Stomach smooth muscle (tissue), 2 donors: ENCODE measurements around the gene FAM241A.

Source experiments
- H3K27ac ChIP-seq: one replicate; pipeline ENCODE4 v1.7.0; 2013; ENCODE audit warnings: mild to moderate bottlenecking, low read length, inconsistent platforms
- H3K27me3 ChIP-seq, 2 donors: one replicate each; pipeline ENCODE4 v1.7.0; 2013; ENCODE audit warnings: low read length in 2 of 2; ENCODE audit not compliant: insufficient read depth in 2 of 2, control insufficient read depth in 1 of 2
- H3K36me3 ChIP-seq, 2 donors: one replicate each; pipeline ENCODE4 v1.7.0; 2013; ENCODE audit warnings: low read length in 2 of 2; ENCODE audit not compliant: control insufficient read depth in 2 of 2, insufficient read depth in 2 of 2
- H3K4me1 ChIP-seq: one replicate; pipeline ENCODE4 v1.7.0; 2013; ENCODE audit warnings: low read length; ENCODE audit not compliant: control insufficient read depth, insufficient read depth
- H3K4me3 ChIP-seq, 2 donors: one replicate each; pipeline ENCODE4 v1.7.0; 2013; ENCODE audit warnings: low read length in 2 of 2
- H3K9ac ChIP-seq, 2 donors: one replicate each; pipeline ENCODE4 v1.7.0; 2013; ENCODE audit warnings: low read length in 2 of 2, mild to moderate bottlenecking in 1 of 2
- H3K9me3 ChIP-seq, 2 donors: one replicate each; pipeline ENCODE4 v1.7.0; 2013; ENCODE audit warnings: low read length in 2 of 2; ENCODE audit not compliant: control insufficient read depth in 2 of 2
- donor health status: healthy.
- donor health status: Pancreatic carcinoma.

Gene FAM241A

GRCh38 chr4:112214390-112215264 lies 69.4 kb downstream of the FAM241A start:
- H3K27ac ChIP-seq: no peak overlapping the region
- H3K9me3 ChIP-seq: no peaks in the 10 kb centered on the region
- no peaks in the 10 kb centered on the region for H3K27me3 ChIP-seq

DNA sequence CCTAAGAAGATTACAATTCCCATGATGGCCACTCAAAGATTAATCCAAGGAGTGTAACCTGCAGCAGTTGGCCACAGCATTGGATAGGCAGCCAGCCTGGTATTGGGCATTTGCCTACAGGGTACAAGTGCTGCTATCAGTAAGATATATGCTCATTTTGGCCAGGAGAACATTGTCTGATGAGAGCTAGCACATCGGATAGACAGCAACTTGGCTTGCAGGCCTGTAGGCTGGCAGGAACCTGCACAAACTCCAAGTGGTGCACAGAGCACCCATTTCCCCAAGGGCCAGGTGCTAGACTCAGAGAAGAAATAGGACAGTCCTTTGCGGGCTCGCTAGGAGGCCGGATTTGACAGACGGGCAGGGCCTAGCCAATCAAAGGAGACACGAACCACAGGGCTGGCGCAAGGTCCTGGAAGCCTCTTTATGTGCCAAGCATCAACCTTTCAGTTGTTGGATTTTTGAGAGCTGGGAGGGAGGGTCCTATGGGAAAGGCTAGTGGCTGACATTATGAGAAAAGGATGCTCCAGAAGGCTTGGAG lies 74.6 kb downstream of the FAM241A start:
- Histone ChIP-seq H3K4me1 (no peaks in the 10 kb centered on the region), H3K36me3 (no peaks in the 10 kb centered on the region), H3K27me3 (no peaks in the 10 kb centered on the region), H3K9me3 (no peaks in the 10 kb centered on the region), H3K9ac (no peak overlapping the region), H3K4me3 (no peak overlapping the region), H3K27ac (no peak overlapping the region)

More at GRCh38 chr4:112214390-112215264, 69.4 kb downstream of the FAM241A start:
- Histone ChIP-seq H3K9ac (no peak overlapping the region), H3K4me3 (no peak overlapping the region), H3K4me1 (no peaks in the 10 kb centered on the region), H3K36me3 (no peaks in the 10 kb centered on the region)

- no peak overlapping the region for H3K27ac ChIP-seq
- H3K36me3 ChIP-seq: no peaks in the 10 kb centered on the region
- no peaks in the 10 kb centered on the region for H3K9me3 ChIP-seq
- no peak overlapping the region for H3K4me3 ChIP-seq
- H3K4me1 ChIP-seq: no peaks in the 10 kb centered on the region
- no peak overlapping the region for H3K9ac ChIP-seq
- H3K27me3 ChIP-seq: no peaks in the 10 kb centered on the region
Measured at GRCh38 chr4:112222219-112222955, 77.1 kb downstream of the FAM241A start.

- no peaks in the 10 kb centered on the region for H3K27me3 ChIP-seq
- no peaks in the 10 kb centered on the region for H3K36me3 ChIP-seq
- H3K9ac ChIP-seq: no peak overlapping the region
Measured at GRCh38 chr4:112225157-112225556, 79.9 kb downstream of the FAM241A start.

GRCh38 chr4:112230879-112231778 lies 85.9 kb downstream of the FAM241A start:
- Histone ChIP-seq H3K9ac (peak overlapping the region; percentile 82 to 89), H3K27ac (peak overlapping the region; percentile 92), H3K27me3 (no peaks in the 10 kb centered on the region), H3K4me3 (peak overlapping the region; percentile 81 to 93), H3K36me3 (no peaks in the 10 kb centered on the region), H3K9me3 (no peaks in the 10 kb centered on the region), H3K4me1 (no peaks in the 10 kb centered on the region)

More at GRCh38 chr4:112225157-112225556, 79.9 kb downstream of the FAM241A start:
- Histone ChIP-seq H3K4me1 (no peaks in the 10 kb centered on the region), H3K9me3 (no peaks in the 10 kb centered on the region), H3K27ac (no peak overlapping the region), H3K4me3 (no peak overlapping the region)

DNA sequence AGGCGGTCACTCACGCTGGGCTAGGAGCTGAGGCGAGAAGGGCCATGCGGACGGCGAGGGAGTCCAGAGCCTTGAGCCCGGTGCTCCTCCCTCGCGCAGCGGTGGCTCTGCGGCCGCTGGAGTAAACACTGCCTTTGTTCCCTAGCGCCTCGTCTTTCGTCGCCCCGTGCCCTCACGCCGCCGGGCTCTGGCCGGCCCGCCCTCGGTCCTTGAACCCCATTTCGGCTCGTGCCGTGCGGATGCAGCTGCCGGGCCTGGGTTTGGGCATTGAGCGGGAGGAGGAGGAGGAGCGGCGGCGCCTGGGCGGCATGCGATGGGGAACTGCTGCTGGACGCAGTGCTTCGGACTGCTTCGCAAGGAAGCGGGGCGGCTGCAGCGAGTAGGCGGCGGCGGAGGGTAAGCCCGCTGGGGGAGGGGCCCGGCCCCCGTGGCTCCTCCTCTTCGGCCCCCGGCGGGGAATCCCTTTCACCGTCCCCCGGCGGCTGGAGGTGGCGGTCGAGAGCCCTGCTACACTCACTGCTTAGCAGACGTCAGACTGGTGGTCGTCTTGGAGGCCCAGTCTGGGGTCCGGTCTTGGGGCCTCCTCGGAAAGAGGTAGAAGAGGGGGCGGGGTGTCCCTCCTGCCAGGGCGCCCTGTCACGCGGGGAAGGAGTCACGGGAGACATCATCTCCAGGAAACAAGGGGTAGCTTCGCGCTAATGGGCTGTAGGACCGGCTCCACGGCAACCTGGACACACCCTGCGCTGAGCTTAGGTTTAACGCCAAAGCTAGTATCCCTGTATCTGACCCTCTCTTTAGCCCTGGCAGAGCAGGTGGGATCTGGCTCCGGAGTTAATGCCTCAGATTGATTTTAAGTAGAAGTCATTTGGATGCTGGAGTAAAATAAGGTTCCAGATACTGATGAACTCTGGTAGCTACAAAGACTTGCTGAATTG lies 86.8 kb downstream of the FAM241A start, which contains the start of gene AP1AR:
AP1AR (plus strand) TSS at position 9 of the 935 bp plus-strand sequence; CDS start at position 314, 305 bp downstream.
- Histone ChIP-seq H3K36me3 (no peaks in the 10 kb centered on the region), H3K4me3 (peak within 1 kb of the TSS; percentile 81 to 93), H3K27me3 (no peaks in the 10 kb centered on the region), H3K27ac (peak within 1 kb of the TSS; percentile 92), H3K9ac (peak within 1 kb of the TSS; percentile 82 to 89), H3K9me3 (no peaks in the 10 kb centered on the region), H3K4me1 (no peaks in the 10 kb centered on the region)

- H3K9me3 ChIP-seq: no peaks in the 10 kb centered on the region
- H3K27ac ChIP-seq: no peak overlapping the region
- no peak overlapping the region for H3K9ac ChIP-seq
- no peaks in the 10 kb centered on the region for H3K4me1 ChIP-seq
- H3K36me3 ChIP-seq: no peaks in the 10 kb centered on the region
- H3K4me3 ChIP-seq: no peak overlapping the region
- no peaks in the 10 kb centered on the region for H3K27me3 ChIP-seq
Measured at GRCh38 chr4:112234952-112235609, 89.8 kb downstream of the FAM241A start.

GRCh38 chr4:112236040-112236439 lies 90.8 kb downstream of the FAM241A start:
- Histone ChIP-seq H3K4me3 (no peak overlapping the region), H3K4me1 (no peaks in the 10 kb centered on the region), H3K27me3 (no peaks in the 10 kb centered on the region), H3K9me3 (no peaks in the 10 kb centered on the region), H3K9ac (no peak overlapping the region), H3K36me3 (no peaks in the 10 kb centered on the region), H3K27ac (no peak overlapping the region)

- H3K27me3 ChIP-seq: no peaks in the 10 kb centered on the region
- no peak overlapping the region for H3K4me3 ChIP-seq
- no peaks in the 10 kb centered on the region for H3K9me3 ChIP-seq
- H3K9ac ChIP-seq: no peak overlapping the region
- no peak overlapping the region for H3K27ac ChIP-seq
- no peaks in the 10 kb centered on the region for H3K36me3 ChIP-seq
- no peaks in the 10 kb centered on the region for H3K4me1 ChIP-seq
Measured at GRCh38 chr4:112238833-112239232, 93.6 kb downstream of the FAM241A start.
